LNCaP clone FGC (cell line): ENCODE results near the gene EFCAB13.

ENCODE experiments used
- DNase-seq: peaks from one replicate; pipeline ENCODE4 v3.0.0-alpha.2; 2011; ENCODE audit warnings: low read depth
- H3K4me3 ChIP-seq: 2 replicates; pipeline ENCODE4 v1.5.1; 2011; ENCODE audit warnings: mild to moderate bottlenecking, low read depth, low read length, control low read depth
- TF ChIP-seq, protein P1 (sequence below): IDR thresholded peaks from 2 replicates; pipeline ENCODE4 v1.5.1; 2012; ENCODE audit warnings: mild to moderate bottlenecking; ENCODE audit not compliant: control insufficient read depth, insufficient read depth; ENCODE audit errors: extremely low read depth

The EFCAB13 gene

DNA sequence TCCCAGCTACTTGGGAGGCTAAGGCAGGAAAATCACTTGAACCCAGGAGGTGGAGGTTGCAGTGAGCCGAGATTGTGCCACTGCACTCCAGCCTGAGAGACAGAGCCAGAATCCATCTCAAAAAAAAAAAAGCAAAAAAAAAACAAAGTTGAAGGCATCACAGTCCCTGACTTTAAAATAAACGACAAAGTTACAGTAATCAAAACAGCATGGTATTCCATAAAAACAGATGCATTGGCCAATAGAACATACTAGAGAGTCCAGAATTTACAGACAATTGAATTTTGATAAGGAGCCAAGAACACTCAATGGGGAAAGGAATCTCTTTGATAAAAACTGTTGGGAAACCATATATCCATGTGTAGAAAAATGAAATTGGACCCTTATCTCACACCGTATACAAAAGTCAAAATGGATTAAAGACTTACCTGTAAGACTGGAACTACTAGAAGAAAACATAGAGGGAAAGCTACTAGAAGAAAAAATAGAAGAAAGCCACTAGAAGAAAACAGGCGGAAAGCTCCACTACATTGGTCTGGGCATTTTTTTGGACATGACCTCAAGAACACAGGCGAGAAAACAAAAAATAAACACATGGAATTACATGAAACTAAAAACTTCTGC, 2.8 kb upstream of the EFCAB13 start:
- TF ChIP-seq, protein P1, sequence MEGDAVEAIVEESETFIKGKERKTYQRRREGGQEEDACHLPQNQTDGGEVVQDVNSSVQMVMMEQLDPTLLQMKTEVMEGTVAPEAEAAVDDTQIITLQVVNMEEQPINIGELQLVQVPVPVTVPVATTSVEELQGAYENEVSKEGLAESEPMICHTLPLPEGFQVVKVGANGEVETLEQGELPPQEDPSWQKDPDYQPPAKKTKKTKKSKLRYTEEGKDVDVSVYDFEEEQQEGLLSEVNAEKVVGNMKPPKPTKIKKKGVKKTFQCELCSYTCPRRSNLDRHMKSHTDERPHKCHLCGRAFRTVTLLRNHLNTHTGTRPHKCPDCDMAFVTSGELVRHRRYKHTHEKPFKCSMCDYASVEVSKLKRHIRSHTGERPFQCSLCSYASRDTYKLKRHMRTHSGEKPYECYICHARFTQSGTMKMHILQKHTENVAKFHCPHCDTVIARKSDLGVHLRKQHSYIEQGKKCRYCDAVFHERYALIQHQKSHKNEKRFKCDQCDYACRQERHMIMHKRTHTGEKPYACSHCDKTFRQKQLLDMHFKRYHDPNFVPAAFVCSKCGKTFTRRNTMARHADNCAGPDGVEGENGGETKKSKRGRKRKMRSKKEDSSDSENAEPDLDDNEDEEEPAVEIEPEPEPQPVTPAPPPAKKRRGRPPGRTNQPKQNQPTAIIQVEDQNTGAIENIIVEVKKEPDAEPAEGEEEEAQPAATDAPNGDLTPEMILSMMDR, result no peak
- no peak overlapping the region for H3K4me3 ChIP-seq
- DNase-seq, result no peak

DNA sequence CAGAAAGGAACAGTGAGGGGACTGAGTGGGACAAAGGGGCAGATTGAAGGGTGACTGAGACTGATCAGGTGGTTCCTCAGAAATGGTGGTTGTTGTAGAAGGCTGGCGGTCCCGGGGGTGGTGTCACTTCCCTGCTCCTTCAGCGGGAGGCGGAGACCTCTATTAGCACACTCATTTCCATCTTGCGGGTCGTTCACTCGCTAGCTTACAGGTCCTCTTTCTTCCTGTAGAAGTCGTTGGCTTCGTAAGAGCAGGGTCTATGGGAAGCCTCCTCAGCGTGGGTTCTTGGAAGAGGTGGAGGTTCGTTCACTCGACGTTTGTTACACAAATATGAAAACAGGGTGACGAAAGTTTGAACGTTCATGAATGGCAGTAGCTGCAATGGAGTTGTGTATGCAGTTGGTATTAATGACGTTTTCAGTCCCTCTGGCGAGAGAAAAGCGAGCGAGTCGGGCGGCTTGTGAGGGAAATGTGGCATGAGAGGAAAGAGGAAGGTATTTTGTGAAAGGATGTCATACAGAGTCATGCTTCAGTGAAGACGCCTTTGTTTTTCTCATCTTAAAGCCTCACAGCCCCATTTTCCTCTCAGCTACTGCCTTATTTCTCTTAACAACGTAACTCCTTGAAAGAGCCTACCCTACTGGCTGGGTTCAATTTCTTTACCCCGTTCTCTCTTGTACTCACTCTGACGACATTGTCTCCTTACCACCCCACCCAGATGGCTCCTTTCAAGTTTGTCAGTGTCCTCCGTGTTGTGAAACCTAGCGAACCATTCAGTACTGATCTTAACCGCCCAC, 667 bp downstream of the EFCAB13 start:
- TF ChIP-seq, protein P1, result no peak
- H3K4me3 ChIP-seq, result peak overlapping the region; percentile 51
- no peak for DNase-seq

DNA sequence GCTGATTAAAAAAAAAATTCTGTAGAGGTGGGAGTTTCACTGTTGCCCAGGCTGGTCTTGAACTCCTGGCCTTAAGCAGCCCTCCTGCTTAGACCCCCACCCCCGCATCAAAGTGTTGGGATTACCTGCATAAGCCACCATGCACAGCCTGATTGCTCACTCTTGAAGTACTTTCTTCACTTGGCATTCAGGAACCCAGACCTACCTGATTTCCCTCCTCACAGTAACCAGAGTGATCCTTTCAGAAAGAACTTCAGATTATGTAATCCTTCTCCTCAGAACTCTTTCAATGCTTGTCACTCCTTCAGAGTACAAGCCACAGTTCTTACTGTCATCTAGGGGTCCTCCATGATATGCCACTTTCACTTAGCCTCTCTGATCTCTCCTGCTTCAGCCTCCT, 1.4 kb downstream of the EFCAB13 start:
- TF ChIP-seq, protein P1, result no peak
- no peak for DNase-seq
- H3K4me3 ChIP-seq, result no peak overlapping the region

DNA sequence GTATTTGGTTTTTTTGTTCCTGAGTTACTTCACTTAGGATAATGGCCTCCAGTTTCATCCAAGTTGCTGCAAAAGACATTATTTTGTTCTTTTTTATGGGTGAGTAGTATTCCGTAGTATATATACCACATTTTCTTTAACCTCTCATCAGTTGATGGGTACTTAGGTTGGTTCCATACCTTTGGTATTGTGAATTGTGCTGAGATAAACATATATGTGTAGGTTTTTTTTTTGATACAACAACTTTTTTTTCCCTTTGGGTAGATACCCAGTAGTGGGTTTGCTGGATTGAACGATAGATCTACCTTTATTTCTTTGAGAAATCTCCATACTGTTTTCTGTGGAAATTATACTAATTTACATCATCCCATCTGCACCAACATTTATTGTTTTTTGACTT, 6.8 kb downstream of the EFCAB13 start:
- TF ChIP-seq, protein P1, result no peak

DNA sequence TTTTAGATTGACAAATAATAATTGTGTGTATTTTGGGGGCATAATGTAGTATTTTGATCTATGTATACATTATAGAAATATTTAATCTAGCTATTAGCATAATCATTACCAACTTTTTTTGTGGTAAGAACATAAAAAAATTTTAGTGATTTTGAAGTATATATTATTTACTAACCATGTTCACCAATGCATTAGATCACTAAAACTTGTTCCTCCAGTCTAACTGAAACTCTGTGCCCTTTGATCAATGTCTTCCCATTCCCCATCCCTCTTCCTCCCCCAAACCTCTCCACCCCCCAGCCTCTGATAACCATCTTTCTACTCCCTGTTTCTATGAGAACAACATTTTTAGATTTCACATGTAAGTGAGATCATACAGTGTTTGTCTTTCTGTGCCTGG, 8.5 kb downstream of the EFCAB13 start:
- H3K4me3 ChIP-seq, result no peak overlapping the region
- no peak for DNase-seq
- TF ChIP-seq, protein P1, result no peak

More for the DNA sequence above, 6.8 kb downstream of the EFCAB13 start:
- no peak for DNase-seq
- no peak overlapping the region for H3K4me3 ChIP-seq

DNA sequence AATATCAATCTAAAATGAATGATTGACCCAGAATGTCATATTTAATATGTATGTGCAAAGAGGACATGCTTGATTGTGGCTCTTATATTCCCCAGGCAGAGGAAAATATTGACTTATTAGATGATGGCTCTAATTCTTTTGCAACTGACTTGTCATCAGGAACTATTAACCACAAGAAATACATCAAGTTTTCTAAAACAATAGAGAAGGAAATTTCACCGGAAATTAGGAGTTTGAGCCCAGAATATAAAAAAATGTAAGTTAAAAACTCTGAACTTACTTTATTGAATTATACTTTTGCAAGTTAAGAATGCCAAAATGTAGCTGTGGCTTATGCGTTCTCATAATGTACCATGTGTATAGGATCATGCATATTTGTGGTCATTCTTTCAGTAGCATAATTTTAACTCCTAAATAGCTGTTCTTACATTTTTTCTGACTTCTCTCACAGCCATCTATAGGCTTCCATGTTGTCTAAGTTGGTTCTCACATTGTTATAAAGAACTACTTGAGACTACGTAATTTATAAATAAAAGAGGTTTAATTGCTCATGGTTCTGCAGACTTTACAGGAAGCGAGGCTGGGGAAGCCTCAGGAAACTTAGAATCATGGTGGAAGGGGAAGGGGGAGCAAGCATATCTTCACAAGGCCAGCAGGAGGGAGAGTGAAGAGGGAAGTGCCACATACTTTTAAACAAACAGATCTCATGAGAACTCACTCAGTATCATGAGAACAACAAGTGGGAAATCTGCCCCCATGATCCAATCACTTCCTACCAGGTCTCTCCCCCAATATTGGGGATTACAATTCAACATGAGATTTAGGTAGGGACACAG, 11.6 kb downstream of the EFCAB13 start:
- H3K4me3 ChIP-seq, result no peak overlapping the region
- TF ChIP-seq, protein P1, result no peak
- no peak for DNase-seq
